ELF-1 (cell line): ENCODE results near the gene MTCH1.

Experiments
- DNase-seq: peaks from one replicate; pipeline ENCODE4 v3.0.0-alpha.2; 2016; ENCODE audit warnings: low read depth, low spot score

MTCH1 gene

GRCh38 chr6:37017606-37018197 lies 31.7 kb upstream of the MTCH1 start:
- no peak for DNase-seq

GRCh38 chr6:37016995-37017394 lies 31.0 kb upstream of the MTCH1 start:
- no peak for DNase-seq

GRCh38 chr6:37015532-37015931 lies 29.5 kb upstream of the MTCH1 start:
- no peak for DNase-seq

GRCh38 chr6:37014667-37015066 lies 28.7 kb upstream of the MTCH1 start:
- DNase-seq, result no peak

GRCh38 chr6:37013516-37014491 lies 27.8 kb upstream of the MTCH1 start:
- DNase-seq, result no peak

- DNase-seq, result no peak
Observed at GRCh38 chr6:37011656-37012378, 25.8 kb upstream of the MTCH1 start.

- DNase-seq, result no peak
Observed at GRCh38 chr6:37010402-37010892, 24.5 kb upstream of the MTCH1 start.

GRCh38 chr6:37008484-37009465 lies 22.8 kb upstream of the MTCH1 start:
- DNase-seq, result no peak

- DNase-seq, result no peak
Observed at GRCh38 chr6:37007340-37008043, 21.5 kb upstream of the MTCH1 start.

GRCh38 chr6:37006793-37007339 lies 20.9 kb upstream of the MTCH1 start:
- no peak for DNase-seq

GRCh38 chr6:37005827-37006567 lies 20.0 kb upstream of the MTCH1 start:
- DNase-seq, result no peak

- no peak for DNase-seq
Observed at GRCh38 chr6:37005061-37005810, 19.2 kb upstream of the MTCH1 start, which contains the start of gene FGD2. Gene FGD2 (plus strand): TSS chr6:37005655. CDS start chr6:37005818, 163 bp downstream.

GRCh38 chr6:37004044-37004980 lies 18.3 kb upstream of the MTCH1 start:
- DNase-seq, result no peak

- DNase-seq, result no peak
Observed at GRCh38 chr6:36999751-37000125, 13.7 kb upstream of the MTCH1 start.

- DNase-seq, result no peak
Observed at GRCh38 chr6:36999061-36999750, 13.2 kb upstream of the MTCH1 start.

- DNase-seq, result no peak
Observed at GRCh38 chr6:36998723-36999038, 12.7 kb upstream of the MTCH1 start.
